HG03571 (cell line): ENCODE measurements around the gene KCTD5.
"Not testable (repeated sequence)": the region's sequence is repeated elsewhere in the genome, so short reads cannot be mapped to it uniquely, and the experiment has no call there.

Experiments
- ATAC-seq: cut with Tn5 transposase; IDR thresholded peaks from one replicate; pipeline ENCODE4 v1.9.1; 2021; ENCODE audit not compliant: unreplicated experiment

KCTD5 gene, protein sequence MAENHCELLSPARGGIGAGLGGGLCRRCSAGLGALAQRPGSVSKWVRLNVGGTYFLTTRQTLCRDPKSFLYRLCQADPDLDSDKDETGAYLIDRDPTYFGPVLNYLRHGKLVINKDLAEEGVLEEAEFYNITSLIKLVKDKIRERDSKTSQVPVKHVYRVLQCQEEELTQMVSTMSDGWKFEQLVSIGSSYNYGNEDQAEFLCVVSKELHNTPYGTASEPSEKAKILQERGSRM

GRCh38 chr16:2682209-2683021, at the start of gene KCTD5:
Gene KCTD5, plus strand, starts transcription at chr16:2682523. Its CDS starts 26 bp downstream, at chr16:2682549.
- peak; percentile 61 for ATAC-seq

DNA sequence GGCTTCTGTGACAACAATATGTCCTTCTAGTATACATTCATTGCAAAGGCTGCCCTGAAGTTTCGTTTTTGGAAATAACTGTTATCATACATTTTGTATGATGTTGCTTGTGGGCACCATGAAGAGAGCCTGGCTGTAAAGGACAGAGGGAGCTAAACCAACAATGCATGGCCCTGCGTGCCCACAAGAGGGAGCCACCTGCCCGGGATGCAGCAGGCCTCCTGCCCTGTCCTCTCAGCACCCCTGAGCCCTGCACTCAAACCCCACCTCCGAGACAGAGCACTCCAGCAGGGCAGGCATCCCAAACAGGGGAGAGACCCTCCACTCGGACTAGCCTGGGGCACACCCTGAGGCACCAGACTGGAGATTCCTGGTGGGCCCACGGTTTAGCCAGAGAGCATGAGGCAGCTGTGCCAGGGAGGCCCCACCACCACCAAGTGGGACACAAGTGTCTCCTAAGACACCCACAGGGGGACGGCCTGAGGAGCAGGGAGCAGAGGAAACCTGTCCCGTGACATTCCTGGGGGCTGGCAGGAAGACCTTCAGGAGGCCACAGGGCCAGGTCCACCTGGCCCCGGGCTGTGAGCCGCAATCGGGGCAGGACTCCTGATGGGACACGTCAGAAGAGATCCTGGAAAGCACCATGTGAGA, 43.1 kb upstream of the KCTD5 start:
- not testable (repeated sequence) for ATAC-seq

DNA sequence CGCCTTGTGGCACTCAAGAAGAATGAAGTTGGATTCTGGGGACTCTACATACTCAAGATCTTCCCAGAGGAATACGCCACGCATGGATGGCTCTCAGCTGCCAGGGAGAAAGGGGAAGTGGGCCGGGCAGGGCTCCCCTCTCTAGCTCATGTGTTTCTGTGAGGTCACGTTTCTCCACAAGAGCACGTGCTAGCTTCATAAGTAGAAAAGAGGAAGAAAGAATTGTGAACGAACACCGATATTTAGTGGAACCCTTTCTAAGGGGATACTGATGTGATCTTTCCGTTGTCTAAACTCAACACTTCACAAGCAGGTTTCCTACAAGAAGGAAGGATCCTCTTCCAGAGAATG, 42.6 kb upstream of the KCTD5 start:
- ATAC-seq: not testable (repeated sequence)

GRCh38 chr16:2642561-2642960, 39.8 kb upstream of the KCTD5 start:
- not testable (repeated sequence) for ATAC-seq

DNA sequence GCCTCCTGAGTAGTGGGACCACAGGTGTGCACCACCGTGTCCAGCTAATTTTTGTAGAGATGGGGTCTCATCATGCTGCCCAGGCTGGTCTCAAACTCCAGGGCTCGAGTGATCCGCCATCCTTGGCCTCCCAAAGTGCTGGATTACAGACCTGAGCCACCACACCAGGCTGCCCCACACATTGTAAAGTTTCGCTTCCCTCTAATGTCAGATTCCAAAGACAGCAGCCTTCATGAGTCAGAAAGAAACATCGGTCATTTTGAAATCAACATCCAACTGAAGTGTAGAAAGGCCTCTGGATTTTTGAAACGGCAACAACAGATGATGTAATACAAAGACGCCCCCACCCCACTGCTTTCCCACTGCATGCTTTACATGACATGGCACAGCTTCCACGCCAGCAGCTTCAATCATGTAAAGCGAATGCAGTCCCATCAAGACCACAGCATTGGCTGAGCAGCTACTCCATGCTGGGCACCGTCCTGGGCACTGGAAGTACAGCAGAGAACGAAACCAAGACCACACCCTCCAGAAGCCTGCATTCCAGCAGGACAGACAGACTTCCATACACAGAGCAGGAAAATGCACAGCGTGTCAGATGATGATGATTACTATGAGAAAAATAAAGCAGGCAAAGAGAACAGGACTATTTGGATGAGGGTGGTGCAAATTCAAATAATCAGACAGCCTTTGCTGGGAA, 37.4 kb upstream of the KCTD5 start:
- ATAC-seq: not testable (repeated sequence)

GRCh38 chr16:2651268-2651871, 31.0 kb upstream of the KCTD5 start:
- not testable (repeated sequence) for ATAC-seq

GRCh38 chr16:2653915-2654314, 28.4 kb upstream of the KCTD5 start:
- not testable (repeated sequence) for ATAC-seq

- not testable (repeated sequence) for ATAC-seq
Measured at GRCh38 chr16:2654949-2655348, 27.4 kb upstream of the KCTD5 start.

- ATAC-seq: no peak
Measured at GRCh38 chr16:2656985-2657384, 25.3 kb upstream of the KCTD5 start.

- not testable (repeated sequence) for ATAC-seq
Measured at GRCh38 chr16:2657803-2658202, 24.5 kb upstream of the KCTD5 start.

GRCh38 chr16:2659560-2659959, 22.8 kb upstream of the KCTD5 start:
- not testable (repeated sequence) for ATAC-seq

- not testable (repeated sequence) for ATAC-seq
Measured at GRCh38 chr16:2660014-2660662, 22.2 kb upstream of the KCTD5 start.

GRCh38 chr16:2660755-2661373, 21.5 kb upstream of the KCTD5 start:
- not testable (repeated sequence) for ATAC-seq

GRCh38 chr16:2663553-2664546, 18.5 kb upstream of the KCTD5 start:
- no peak for ATAC-seq

GRCh38 chr16:2664574-2664982, 17.7 kb upstream of the KCTD5 start:
- ATAC-seq: no peak

DNA sequence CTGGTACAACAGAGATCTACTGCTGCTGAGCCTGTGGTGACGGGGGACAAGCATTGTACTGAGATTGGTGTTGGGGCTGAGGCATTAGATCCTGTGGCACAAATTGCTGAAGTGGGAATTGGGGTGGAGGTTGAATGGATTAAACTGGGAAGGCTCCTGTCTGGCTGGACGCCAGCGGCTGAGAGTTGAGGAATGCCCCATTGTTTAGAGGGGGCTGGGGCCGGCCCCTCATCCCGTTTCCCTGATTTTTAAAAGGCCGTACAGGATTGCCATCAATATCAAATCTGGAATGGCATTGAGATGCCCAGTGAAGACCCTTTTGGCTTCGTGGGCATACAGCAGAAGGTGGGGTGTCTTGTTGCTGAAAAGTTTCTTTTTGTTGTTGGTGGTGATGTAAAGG, 15.7 kb upstream of the KCTD5 start:
- not testable (repeated sequence) for ATAC-seq

DNA sequence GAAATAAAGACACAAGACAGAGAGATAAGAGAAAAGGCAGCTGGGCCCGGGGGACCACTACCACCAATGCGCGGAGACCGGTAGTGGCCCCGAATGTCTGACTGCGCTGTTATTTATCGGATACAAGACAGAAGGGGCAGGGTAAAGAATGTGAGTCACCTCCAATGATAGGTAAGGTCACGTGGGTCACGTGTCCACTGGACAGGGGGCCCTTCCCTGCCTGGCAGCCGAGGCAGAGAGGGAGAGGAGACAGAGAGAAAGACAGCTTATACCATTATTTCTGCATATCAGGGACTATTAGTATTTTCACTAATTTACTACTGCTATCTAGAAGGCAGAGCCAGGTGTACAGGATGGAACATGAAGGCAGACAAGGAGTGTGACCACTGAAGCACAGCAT, 12.7 kb upstream of the KCTD5 start:
- ATAC-seq: not testable (repeated sequence)

DNA sequence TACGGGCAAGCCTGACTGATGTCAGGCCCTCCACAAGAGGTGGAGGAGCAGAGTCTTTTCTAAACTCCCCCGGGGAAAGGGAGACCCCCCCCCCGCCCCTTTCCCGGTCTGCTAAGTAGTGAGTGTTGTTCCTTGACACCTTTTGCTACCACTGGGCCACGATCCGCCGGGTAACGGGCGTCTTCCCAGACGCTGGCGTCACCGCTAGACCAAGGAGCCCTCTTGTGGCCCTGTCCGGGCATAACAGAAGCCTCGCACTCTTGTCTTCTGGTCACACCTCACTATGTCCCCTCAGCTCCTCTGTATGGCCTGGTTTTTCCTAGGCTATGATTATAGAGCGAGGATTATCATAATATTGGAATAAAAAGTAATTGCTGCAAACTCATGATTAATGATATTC, 12.3 kb upstream of the KCTD5 start:
- ATAC-seq: not testable (repeated sequence)

- ATAC-seq: not testable (repeated sequence)
Measured at GRCh38 chr16:2671193-2671592, 11.1 kb upstream of the KCTD5 start.
